ENCODE measurements around the gene HOXC10.
A peak's percentile ranks its signal among the peaks of the same experiment; 100 is the strongest.

Gene HOXC10

DNA sequence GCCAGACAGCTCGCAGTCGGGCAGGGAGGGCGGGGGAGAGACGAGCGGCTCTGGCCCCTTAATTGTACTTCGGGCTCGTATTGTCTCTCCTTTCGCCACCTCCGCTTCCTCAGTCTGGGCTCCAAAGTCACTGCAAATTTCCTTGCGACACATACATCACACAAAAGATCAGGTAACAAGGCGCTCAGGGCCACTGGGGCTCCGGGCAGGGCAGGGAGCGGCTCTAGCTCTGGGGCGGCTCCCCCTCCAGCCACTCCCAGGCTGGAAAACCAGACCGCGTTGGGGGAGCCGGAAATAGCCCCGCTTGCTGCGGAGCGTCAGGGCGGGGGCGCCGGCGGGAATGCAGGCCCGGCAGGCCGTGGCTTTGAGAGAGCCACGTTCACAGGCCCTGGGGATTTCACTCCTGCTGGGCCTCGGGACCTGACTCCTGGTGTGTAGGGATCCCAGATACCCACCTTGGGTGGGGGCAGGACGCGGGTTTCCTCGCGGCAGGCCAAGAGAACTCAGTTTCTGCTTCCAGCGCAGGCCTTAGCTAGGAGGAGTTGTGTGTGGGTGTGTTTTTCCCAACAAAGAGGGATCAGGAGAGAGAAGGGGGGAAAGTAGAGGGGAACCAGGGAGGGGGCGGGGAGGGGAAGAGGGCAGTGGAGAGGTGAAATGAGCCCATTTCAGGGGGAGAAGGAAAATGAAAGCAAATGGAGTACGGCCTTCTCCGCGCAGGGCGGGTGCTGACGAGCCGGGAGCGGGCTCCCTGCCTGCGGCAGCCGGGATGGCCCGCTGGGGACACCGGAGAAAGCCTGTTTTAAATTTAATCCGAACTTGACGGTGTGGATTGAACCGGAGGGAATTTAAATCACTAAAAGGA lies 10.7 kb downstream of the HOXC10 start:
- peaks cover 88% of the 10 kb centered on the region for H3K27me3 ChIP-seq (ENCODE audit: control insufficient read depth, low read length)
- peak overlapping the region; percentile 45 for H3K4me3 ChIP-seq (ENCODE audit: low read length)

DNA sequence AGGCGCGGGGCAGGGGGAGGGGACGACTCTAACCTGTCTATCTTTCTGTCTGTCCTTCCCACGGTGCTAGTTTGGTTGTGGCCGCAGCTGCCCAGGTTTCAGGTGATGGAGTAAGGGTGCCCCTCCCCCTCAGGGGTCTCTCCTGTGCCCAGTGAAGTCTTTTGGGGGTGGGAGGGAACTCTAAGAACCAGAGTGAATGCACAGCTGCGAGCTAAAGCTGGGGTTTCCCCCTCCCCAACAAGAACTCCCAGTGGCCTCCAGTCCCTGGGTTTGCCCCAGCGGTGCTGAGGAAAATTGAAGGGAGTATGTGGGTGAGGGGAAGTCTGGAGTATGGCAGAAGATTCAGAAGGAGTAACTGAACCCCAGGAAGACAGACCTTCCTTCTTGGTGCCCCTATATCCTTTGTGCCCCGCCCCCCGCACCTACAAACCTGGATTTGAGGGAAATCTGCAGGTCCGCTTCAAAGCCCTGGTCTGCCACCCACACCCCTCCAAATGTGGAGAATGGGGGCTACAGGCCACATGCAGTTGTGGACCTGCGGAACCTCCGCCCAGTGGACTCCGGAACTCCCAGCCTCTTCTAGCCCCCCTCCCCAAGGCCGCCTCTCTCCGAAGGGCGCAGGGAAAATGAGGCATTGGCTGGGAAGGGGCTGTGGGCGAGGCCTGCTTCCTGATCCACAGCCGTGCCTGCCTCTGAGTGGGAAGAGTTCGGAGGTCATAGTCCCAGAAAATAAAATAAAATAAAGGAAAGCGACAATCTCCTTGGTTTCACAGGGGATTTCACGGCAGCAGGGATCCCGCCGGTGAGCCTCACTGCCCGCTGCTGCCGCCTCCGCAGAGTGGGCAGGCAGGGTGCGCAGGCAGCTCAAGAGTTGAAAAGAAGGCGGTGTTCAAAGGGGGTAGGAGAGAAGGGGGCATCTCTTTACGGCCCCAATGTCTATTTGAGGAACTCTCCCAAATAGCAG lies 11.6 kb downstream of the HOXC10 start:
- H3K27me3 ChIP-seq (ENCODE audit: control insufficient read depth, low read length): peaks cover 80% of the 10 kb centered on the region
- peak overlapping the region; percentile 64 for H3K4me2 ChIP-seq (ENCODE audit: low read length)
- H3K36me3 ChIP-seq (ENCODE audit: control insufficient read depth, low read length): no peaks in the 10 kb centered on the region
- H3K9me3 ChIP-seq (ENCODE audit: control insufficient read depth, insufficient read depth, low read length): no peaks in the 10 kb centered on the region
- no peaks in the 10 kb centered on the region for H4K20me1 ChIP-seq (ENCODE audit: control insufficient read depth, insufficient read depth, low read depth, low read length)
- H3F3A ChIP-seq (ENCODE audit: control insufficient read depth, insufficient read depth): no peaks in the 10 kb centered on the region
- TF ChIP-seq EZH2phosphoT487 (IDR thresholded peaks at IDR 0.05; ENCODE audit: borderline replicate concordance, low read length): no peak
- TF ChIP-seq, protein P1, sequence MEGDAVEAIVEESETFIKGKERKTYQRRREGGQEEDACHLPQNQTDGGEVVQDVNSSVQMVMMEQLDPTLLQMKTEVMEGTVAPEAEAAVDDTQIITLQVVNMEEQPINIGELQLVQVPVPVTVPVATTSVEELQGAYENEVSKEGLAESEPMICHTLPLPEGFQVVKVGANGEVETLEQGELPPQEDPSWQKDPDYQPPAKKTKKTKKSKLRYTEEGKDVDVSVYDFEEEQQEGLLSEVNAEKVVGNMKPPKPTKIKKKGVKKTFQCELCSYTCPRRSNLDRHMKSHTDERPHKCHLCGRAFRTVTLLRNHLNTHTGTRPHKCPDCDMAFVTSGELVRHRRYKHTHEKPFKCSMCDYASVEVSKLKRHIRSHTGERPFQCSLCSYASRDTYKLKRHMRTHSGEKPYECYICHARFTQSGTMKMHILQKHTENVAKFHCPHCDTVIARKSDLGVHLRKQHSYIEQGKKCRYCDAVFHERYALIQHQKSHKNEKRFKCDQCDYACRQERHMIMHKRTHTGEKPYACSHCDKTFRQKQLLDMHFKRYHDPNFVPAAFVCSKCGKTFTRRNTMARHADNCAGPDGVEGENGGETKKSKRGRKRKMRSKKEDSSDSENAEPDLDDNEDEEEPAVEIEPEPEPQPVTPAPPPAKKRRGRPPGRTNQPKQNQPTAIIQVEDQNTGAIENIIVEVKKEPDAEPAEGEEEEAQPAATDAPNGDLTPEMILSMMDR (IDR thresholded peaks at IDR 0.05; ENCODE audit: low read depth, low read length, poor library complexity, severe bottlenecking): no peak
- no peaks in the 10 kb centered on the region for H3K79me2 ChIP-seq (ENCODE audit: control insufficient read depth, low read length)
- H3K27ac ChIP-seq (ENCODE audit: low read depth, low read length): no peak overlapping the region
- H3K4me3 ChIP-seq (ENCODE audit: low read length): peak overlapping the region; percentile 45
- H3K4me1 ChIP-seq (ENCODE audit: control insufficient read depth, low read length): peaks cover 16% of the 10 kb centered on the region
- no peaks in the 10 kb centered on the region for H3K9me2 ChIP-seq (replicated peaks; ENCODE audit: control insufficient read depth, low read length)

More for the DNA sequence above, 10.7 kb downstream of the HOXC10 start:
- Histone ChIP-seq H3K4me1 (ENCODE audit: control insufficient read depth, low read length) (peaks cover 16% of the 10 kb centered on the region), H3F3A (ENCODE audit: control insufficient read depth, insufficient read depth) (no peaks in the 10 kb centered on the region), H3K79me2 (ENCODE audit: control insufficient read depth, low read length) (no peaks in the 10 kb centered on the region), H3K4me2 (ENCODE audit: low read length) (peak overlapping the region; percentile 64), H3K9me3 (ENCODE audit: control insufficient read depth, insufficient read depth, low read length) (no peaks in the 10 kb centered on the region), H3K27ac (ENCODE audit: low read depth, low read length) (no peak overlapping the region), H3K36me3 (ENCODE audit: control insufficient read depth, low read length) (no peaks in the 10 kb centered on the region), H3K9me2 (replicated peaks; ENCODE audit: control insufficient read depth, low read length) (no peaks in the 10 kb centered on the region), H4K20me1 (ENCODE audit: control insufficient read depth, insufficient read depth, low read depth, low read length) (no peaks in the 10 kb centered on the region)
- TF ChIP-seq, protein P1 (IDR thresholded peaks at IDR 0.05; ENCODE audit: low read depth, low read length, poor library complexity, severe bottlenecking): no peak
- peak; percentile 83 for TF ChIP-seq EZH2phosphoT487 (IDR thresholded peaks at IDR 0.05; ENCODE audit: borderline replicate concordance, low read length)

DNA sequence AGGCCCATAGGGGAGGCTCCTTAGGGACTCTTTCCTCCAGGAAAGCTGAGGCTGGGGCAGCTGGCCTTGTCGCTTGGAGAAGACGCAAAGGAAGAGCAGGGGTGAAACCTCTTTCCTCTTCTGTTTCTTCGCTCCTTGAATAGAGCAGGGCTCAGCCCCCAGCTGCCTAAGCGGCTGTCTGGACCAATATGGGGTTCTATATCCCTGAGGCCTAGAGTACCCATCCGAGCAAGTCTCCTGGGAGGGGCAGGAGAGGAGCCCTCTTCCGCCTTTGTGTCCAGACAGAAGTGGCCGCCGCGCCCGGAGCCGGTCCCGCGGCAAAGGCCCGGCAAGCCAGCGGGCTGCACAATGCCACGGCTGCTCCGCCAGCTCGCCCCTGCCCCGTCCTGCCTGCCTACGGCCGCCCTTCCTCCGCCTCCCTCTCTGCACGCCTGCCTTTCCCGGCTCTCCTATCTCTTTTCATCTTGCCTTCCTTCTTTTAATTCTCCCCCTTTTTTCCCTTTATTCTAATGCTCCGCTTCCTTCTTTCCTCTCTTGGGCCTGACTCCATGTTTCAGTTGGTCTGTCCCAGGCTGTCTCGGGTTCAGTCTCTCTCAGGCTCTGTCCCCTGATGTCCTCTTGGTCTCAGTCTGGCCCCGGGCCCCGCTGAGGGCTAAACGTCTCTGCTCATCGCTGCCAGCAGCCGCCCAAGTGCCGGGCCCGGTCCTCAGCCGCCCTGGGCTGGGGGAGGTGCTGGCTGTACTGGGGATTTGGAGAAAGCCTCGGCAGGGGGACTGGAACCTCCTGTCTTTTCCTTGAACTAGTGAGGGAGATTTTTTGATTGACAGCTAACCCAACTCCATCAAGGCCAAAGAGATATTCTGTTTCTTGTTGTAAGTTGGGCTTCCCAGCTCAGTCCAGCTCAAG lies 12.5 kb downstream of the HOXC10 start:
- H3K27ac ChIP-seq (ENCODE audit: low read depth, low read length): no peak overlapping the region
- H3K4me2 ChIP-seq (ENCODE audit: low read length): no peak overlapping the region
- TF ChIP-seq, protein P1 (IDR thresholded peaks at IDR 0.05; ENCODE audit: low read depth, low read length, poor library complexity, severe bottlenecking): no peak
- TF ChIP-seq EZH2phosphoT487 (IDR thresholded peaks at IDR 0.05; ENCODE audit: borderline replicate concordance, low read length): no peak; the same call in 1 of the 2 replicates
- H3K9me3 ChIP-seq (ENCODE audit: control insufficient read depth, insufficient read depth, low read length): no peaks in the 10 kb centered on the region
- no peak overlapping the region for H3K4me3 ChIP-seq (ENCODE audit: low read length)
- H3K36me3 ChIP-seq (ENCODE audit: control insufficient read depth, low read length): no peaks in the 10 kb centered on the region
- no peaks in the 10 kb centered on the region for H3K9me2 ChIP-seq (replicated peaks; ENCODE audit: control insufficient read depth, low read length)
- no peaks in the 10 kb centered on the region for H3F3A ChIP-seq (ENCODE audit: control insufficient read depth, insufficient read depth)
- H4K20me1 ChIP-seq (ENCODE audit: control insufficient read depth, insufficient read depth, low read depth, low read length): no peaks in the 10 kb centered on the region
- peaks cover 80% of the 10 kb centered on the region for H3K27me3 ChIP-seq (ENCODE audit: control insufficient read depth, low read length)
- H3K79me2 ChIP-seq (ENCODE audit: control insufficient read depth, low read length): no peaks in the 10 kb centered on the region
- peaks cover 16% of the 10 kb centered on the region for H3K4me1 ChIP-seq (ENCODE audit: control insufficient read depth, low read length)

Measured in DOHH2 (cell line).